ACC112 (cell line): ENCODE results near the gene KANSL2.

Source experiments
- H2AFZ ChIP-seq: fragments of 200-600 bp; sonication (generic); one replicate; pipeline ENCODE4 v1.6.0; 2017; ENCODE audit warnings: antibody characterized with exemption, low read length; ENCODE audit not compliant: unreplicated experiment
- H3K27ac ChIP-seq: fragments of 200-600 bp; sonication (generic); 2 replicates; pipeline ENCODE4 v1.5.1; 2014; ENCODE audit warnings: low read depth, mild to moderate bottlenecking, antibody characterized with exemption, low read length, moderate library complexity
- H3K27me3 ChIP-seq: fragments of 200-600 bp; sonication (generic); 2 replicates; pipeline ENCODE4 v1.6.1; 2014; ENCODE audit warnings: mild to moderate bottlenecking, antibody characterized with exemption, low read length, moderate library complexity, mixed read lengths; ENCODE audit not compliant: insufficient read depth
- H3K36me3 ChIP-seq: fragments of 200-600 bp; sonication (generic); 2 replicates; pipeline ENCODE4 v1.6.1; 2016; ENCODE audit warnings: mild to moderate bottlenecking, antibody characterized with exemption, low read length, moderate library complexity, mixed read lengths; ENCODE audit not compliant: insufficient read depth
- H3K4me1 ChIP-seq: fragments of 200-600 bp; sonication (generic); one replicate; pipeline ENCODE4 v1.6.1; 2016; ENCODE audit warnings: low read length, mixed read lengths; ENCODE audit not compliant: insufficient read depth, unreplicated experiment, control insufficient read depth
- H3K4me3 ChIP-seq: fragments of 200-600 bp; sonication (generic); 2 replicates; pipeline ENCODE4 v1.5.1; 2014; ENCODE audit warnings: mild to moderate bottlenecking, low read depth, low read length
- H3K79me2 ChIP-seq: fragments of 200-600 bp; sonication (generic); one replicate; pipeline ENCODE4 v1.6.0; 2016; ENCODE audit warnings: low read length; ENCODE audit not compliant: control insufficient read depth, unreplicated experiment, insufficient read depth

Gene KANSL2

GRCh38 chr12:48696626-48697025, 14.6 kb upstream of the KANSL2 start:
- no peaks in the 10 kb centered on the region for H3K27me3 ChIP-seq
- no peak overlapping the region for H3K4me3 ChIP-seq
- no peak overlapping the region for H3K27ac ChIP-seq
- no peak overlapping the region for H2AFZ ChIP-seq
- no peaks in the 10 kb centered on the region for H3K4me1 ChIP-seq
- peaks cover 9% of the 10 kb centered on the region for H3K79me2 ChIP-seq
- peaks cover 50% of the 10 kb centered on the region for H3K36me3 ChIP-seq

DNA sequence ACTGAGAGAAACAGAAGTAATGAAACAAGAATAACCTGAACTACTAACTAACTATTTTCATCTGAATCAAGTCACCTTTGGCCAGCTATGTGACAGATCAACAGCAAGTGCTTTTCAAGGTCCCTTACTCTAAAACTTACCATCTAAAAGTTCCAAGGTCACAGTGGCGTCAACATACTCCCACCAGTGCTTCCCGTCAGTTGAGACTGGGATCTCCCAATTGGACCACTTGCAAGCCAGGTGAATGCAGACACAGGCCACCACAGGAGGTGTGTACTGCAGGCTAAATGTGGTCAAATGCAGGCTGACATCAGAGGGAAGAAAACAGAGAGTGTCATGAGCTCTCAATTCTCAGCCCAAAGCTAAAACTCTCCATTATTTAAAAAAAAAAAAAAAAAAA, 13.8 kb upstream of the KANSL2 start:
- H3K36me3 ChIP-seq, result peaks cover 51% of the 10 kb centered on the region
- no peak overlapping the region for H3K4me3 ChIP-seq
- no peak overlapping the region for H3K27ac ChIP-seq
- H3K27me3 ChIP-seq, result no peaks in the 10 kb centered on the region
- H2AFZ ChIP-seq, result no peak overlapping the region
- H3K79me2 ChIP-seq, result peaks cover 14% of the 10 kb centered on the region
- H3K4me1 ChIP-seq, result no peaks in the 10 kb centered on the region

GRCh38 chr12:48694038-48694437, 12.0 kb upstream of the KANSL2 start:
- Histone ChIP-seq H3K79me2 (peaks cover 15% of the 10 kb centered on the region), H3K4me1 (no peaks in the 10 kb centered on the region), H3K27me3 (no peaks in the 10 kb centered on the region), H2AFZ (no peak overlapping the region), H3K36me3 (peaks cover 52% of the 10 kb centered on the region), H3K4me3 (no peak overlapping the region), H3K27ac (no peak overlapping the region)

GRCh38 chr12:48693572-48693971, 11.5 kb upstream of the KANSL2 start:
- Histone ChIP-seq H3K27ac (no peak overlapping the region), H3K4me1 (no peaks in the 10 kb centered on the region), H3K36me3 (peaks cover 52% of the 10 kb centered on the region), H3K27me3 (no peaks in the 10 kb centered on the region), H3K4me3 (no peak overlapping the region), H3K79me2 (peaks cover 15% of the 10 kb centered on the region), H2AFZ (no peak overlapping the region)

DNA sequence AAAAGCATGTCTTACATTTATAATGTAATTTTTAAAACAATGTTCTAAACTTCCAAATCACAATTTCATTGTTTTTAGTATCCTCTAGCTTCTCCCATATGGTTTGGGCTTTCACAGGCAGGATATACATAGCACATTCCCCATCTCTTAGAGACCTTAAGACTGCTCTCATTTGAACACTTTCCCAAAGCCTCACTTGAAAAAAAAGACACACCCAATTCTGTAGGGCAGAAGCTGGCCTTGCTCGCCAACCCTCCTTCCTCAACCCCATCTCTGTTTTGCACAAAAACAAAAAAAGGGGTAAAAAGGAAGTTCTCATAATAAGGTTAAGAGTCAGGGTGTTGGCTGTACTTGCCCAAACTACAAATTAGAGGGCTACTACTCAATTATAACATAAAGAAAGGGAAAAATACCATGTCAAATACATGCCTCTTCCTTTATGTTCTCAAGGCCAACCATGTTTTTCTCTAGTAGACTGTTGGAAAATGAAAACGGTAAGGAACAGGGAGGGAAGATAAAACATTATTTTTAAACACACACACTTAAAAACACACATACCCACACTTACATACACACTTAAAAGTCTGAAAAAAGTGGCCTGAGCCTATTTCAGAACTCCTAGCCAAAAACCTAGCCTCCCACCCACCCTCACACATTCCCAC, 9.9 kb upstream of the KANSL2 start:
- Histone ChIP-seq H3K36me3 (peaks cover 56% of the 10 kb centered on the region), H3K27ac (no peak overlapping the region), H2AFZ (no peak overlapping the region), H3K27me3 (no peaks in the 10 kb centered on the region), H3K79me2 (peaks cover 15% of the 10 kb centered on the region), H3K4me1 (no peaks in the 10 kb centered on the region), H3K4me3 (no peak overlapping the region)

DNA sequence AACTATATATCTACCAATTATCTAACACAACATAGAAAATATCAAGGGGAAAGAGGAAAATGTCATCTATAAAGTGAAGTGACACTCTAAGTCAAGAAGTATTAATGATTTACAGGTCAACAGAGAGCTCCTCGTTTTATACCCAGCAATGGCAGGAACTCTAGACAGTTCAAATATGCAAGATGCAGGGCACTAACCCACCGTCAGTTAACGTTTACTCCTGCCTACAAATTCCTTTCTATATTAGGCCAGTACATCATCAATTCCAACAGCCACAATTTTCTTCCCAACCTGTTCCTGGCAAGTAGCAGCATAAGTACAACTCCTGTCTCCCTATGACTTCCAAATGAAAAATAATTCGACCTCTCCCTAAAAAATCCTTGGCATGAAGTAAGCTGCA, 9.0 kb upstream of the KANSL2 start:
- peaks cover 48% of the 10 kb centered on the region for H3K36me3 ChIP-seq

DNA sequence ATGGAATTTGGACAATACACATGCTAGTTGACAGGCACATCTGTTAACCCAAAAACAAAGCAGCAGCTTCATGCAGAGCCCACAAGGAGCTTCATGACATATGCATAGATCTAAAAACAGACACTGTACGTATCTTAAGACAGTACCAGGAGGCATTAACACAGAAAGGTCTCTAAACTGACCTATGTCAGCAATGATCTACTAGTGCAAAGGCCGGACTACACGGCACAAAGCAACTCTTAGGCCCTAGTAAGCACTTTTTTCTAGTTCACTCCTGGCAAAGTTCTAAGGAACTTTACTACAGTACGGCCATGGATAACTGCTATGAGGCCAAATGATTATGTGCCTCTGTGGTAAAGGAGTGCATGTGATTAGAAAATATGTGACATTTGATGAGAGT, 8.4 kb upstream of the KANSL2 start:
- Histone ChIP-seq H3K27me3 (no peaks in the 10 kb centered on the region), H3K4me1 (no peaks in the 10 kb centered on the region), H3K79me2 (peaks cover 15% of the 10 kb centered on the region), H2AFZ (no peak overlapping the region), H3K27ac (no peak overlapping the region), H3K36me3 (peaks cover 43% of the 10 kb centered on the region), H3K4me3 (no peak overlapping the region)

More for the DNA sequence above, 9.0 kb upstream of the KANSL2 start:
- no peak overlapping the region for H3K27ac ChIP-seq
- H3K4me1 ChIP-seq, result no peaks in the 10 kb centered on the region
- no peaks in the 10 kb centered on the region for H3K27me3 ChIP-seq
- no peak overlapping the region for H3K4me3 ChIP-seq
- H2AFZ ChIP-seq, result no peak overlapping the region
- H3K79me2 ChIP-seq, result peaks cover 15% of the 10 kb centered on the region

DNA sequence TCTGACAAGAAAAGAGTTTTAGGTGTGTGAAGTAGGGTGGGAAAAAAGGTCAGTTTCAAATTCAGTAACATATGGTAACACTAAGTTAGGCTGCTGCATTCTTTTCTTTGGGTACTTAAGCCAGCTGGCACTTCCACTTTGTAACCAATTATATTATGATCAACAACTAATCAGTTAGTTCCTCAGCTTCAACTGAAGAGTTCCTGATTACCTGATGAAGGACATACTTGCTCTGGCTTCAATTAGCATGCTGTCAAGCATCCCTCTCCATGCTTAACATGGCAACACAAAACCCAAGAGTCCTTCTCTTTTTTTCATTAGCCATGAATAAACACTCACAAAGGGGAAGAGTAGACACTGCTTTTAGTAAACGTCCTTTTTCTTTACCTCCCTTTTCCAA, 6.8 kb upstream of the KANSL2 start:
- Histone ChIP-seq H3K4me3 (no peak overlapping the region), H3K79me2 (peaks cover 14% of the 10 kb centered on the region), H2AFZ (no peak overlapping the region), H3K4me1 (no peaks in the 10 kb centered on the region), H3K36me3 (peaks cover 31% of the 10 kb centered on the region), H3K27ac (no peak overlapping the region), H3K27me3 (no peaks in the 10 kb centered on the region)

GRCh38 chr12:48687592-48687991, 5.6 kb upstream of the KANSL2 start:
- Histone ChIP-seq H3K27ac (no peak overlapping the region), H2AFZ (no peak overlapping the region), H3K4me3 (no peak overlapping the region), H3K36me3 (peaks cover 19% of the 10 kb centered on the region), H3K27me3 (no peaks in the 10 kb centered on the region), H3K4me1 (no peaks in the 10 kb centered on the region), H3K79me2 (peaks cover 9% of the 10 kb centered on the region)

DNA sequence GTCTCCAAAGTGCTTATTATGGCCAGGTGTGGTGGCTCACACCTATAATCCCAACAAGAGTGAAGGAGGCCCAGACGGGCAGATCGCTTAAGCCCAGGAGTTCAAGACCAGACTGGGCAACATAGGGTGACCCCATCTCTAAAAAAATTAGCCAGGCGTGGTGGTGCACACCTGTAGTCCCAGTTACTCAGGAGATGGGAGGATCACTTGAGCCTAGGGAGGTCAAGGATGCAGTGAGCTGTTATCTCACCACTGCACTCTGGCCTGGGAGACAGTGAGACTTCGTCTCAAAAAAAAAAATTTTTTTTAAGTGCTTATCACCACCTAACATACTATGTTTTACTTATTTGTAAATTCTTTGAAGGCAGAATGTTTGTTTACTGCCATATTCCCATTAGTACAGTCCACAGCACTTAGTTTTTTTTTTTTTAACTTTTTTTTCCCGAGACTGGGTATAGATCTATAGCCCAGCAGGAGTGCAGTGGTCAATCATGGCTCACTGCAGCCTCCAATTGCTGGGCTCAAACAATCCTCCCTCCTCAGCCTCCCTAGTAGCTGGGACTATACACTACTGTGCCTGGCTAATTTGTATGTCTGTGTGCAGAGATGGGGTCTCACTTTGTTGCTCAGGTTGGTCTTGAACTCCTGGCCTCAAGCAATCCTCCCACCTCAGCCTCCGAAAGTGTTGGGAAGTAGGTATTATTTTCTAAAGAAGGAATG, 4.7 kb upstream of the KANSL2 start:
- Histone ChIP-seq H3K79me2 (peaks cover 12% of the 10 kb centered on the region), H3K36me3 (peaks cover 16% of the 10 kb centered on the region), H3K4me3 (no peak overlapping the region), H2AFZ (no peak overlapping the region), H3K27ac (no peak overlapping the region), H3K4me1 (no peaks in the 10 kb centered on the region), H3K27me3 (no peaks in the 10 kb centered on the region)

GRCh38 chr12:48686037-48686595, 4.1 kb upstream of the KANSL2 start:
- Histone ChIP-seq H3K27me3 (no peaks in the 10 kb centered on the region), H3K4me1 (no peaks in the 10 kb centered on the region), H2AFZ (no peak overlapping the region), H3K79me2 (peaks cover 15% of the 10 kb centered on the region), H3K4me3 (no peak overlapping the region), H3K27ac (no peak overlapping the region), H3K36me3 (peaks cover 14% of the 10 kb centered on the region)
